Right lobe of liver (tissue), 4 donors: ENCODE results near the gene FGFR4.

ENCODE experiments used
- POLR2A ChIP-seq: fragments of 450-650 bp; IDR thresholded peaks from one replicate; pipeline ENCODE4 v1.6.1; 2017; ENCODE audit warnings: antibody characterized with exemption, mild to moderate bottlenecking
- TF ChIP-seq, protein P1 (sequence below), 4 donors: fragments of 200-600 bp in 3 of 4; fragments of 450-650 bp in 1 of 4; IDR thresholded peaks; one replicate each; pipeline versions ENCODE4 v1.5.1 to v1.8.0; 2016 to 2022; ENCODE audit warnings: antibody characterized with exemption in 4 of 4, mild to moderate bottlenecking in 2 of 4
- donor health status: DM: no; HTN: no; CAD: no.
- donor health status: DM: no; HTN: no; CAD: no.
- donor health status: DM: no; HTN: yes; CAD: no.

DNA sequence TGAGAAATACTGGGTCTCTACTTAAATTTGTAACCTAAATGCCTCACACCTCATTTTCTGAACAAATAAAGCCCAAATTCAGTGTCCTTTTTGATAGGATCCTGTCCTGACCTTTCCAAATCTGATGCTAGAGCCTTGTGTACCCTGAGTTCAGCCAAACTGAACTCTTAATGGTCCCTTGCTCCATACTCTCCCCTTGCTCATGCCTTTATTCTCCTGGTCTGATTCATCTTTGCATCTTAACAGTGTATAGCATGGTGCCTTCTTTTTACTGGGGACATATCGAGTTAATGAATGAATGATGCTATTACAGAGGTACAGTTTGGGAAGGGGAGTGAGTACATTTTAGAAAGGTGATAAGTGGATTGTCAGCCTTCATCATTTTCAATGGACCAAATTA, 56.1 kb downstream of the FGFR4 start:
- TF ChIP-seq, protein P1, sequence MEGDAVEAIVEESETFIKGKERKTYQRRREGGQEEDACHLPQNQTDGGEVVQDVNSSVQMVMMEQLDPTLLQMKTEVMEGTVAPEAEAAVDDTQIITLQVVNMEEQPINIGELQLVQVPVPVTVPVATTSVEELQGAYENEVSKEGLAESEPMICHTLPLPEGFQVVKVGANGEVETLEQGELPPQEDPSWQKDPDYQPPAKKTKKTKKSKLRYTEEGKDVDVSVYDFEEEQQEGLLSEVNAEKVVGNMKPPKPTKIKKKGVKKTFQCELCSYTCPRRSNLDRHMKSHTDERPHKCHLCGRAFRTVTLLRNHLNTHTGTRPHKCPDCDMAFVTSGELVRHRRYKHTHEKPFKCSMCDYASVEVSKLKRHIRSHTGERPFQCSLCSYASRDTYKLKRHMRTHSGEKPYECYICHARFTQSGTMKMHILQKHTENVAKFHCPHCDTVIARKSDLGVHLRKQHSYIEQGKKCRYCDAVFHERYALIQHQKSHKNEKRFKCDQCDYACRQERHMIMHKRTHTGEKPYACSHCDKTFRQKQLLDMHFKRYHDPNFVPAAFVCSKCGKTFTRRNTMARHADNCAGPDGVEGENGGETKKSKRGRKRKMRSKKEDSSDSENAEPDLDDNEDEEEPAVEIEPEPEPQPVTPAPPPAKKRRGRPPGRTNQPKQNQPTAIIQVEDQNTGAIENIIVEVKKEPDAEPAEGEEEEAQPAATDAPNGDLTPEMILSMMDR (IDR thresholded peaks at IDR 0.05), result no peak
- TF ChIP-seq POLR2A, result no peak
